HCT116 (cell line): ENCODE data around the gene IGFBP1. TPM values are rescaled to one million over a fixed set of nuclear protein-coding genes. Genes with fewer than 3 reads are reported as not detected.

Experiments
- ATAC-seq: fragments of 200-7000 bp; cut with Tn5 transposase; 2 replicates; pipeline ENCODE4 v1.9.1; 2020; ENCODE audit warnings: mild to moderate bottlenecking, moderate library complexity
- BruUV-seq: library from RNA; stranded (reverse); fragments of 400-500 nt; replicated peaks from 2 replicates; lab custom pipeline; 2021; lab: Mats Ljungman, UMichigan
- CTCF ChIA-PET: fragments of 300-600 bp; sonication (Branson Sonifier 250); formaldehyde crosslinking; loops from one replicate; lab custom pipeline; 2021; ENCODE audit warnings: antibody characterized with exemption; lab: Charles Lee
- POLR2A ChIA-PET: fragments of 300-600, 350-600 bp; sonication (Branson Sonifier 250); formaldehyde crosslinking; loops from one replicate; lab custom pipeline; 2021; ENCODE audit warnings: antibody characterized with exemption; lab: Charles Lee
- RAD21 ChIA-PET, 2 experiments: fragments of 300-600 bp; sonication (Branson Sonifier 250); formaldehyde crosslinking; loops; one replicate each; lab custom pipeline; 2023; ENCODE audit warnings: low total read pairs in 2 of 2; ENCODE audit not compliant: uncharacterized antibody in 2 of 2, unreplicated experiment in 2 of 2, low non-redundant PET in 1 of 2; lab: Charles Lee
- DNase-seq: peaks from one replicate; pipeline ENCODE4 v3.0.0-alpha.2; 2010; ENCODE audit warnings: low read depth, low spot score
- H2AFZ ChIP-seq: fragments of 200-600 bp; shearing (Covaris generic), sonication (generic); 2 replicates; pipeline ENCODE4 v1.6.1; 2017; ENCODE audit warnings: low read depth, mixed run types, mixed read lengths, antibody characterized with exemption, low read length; ENCODE audit not compliant: poor library complexity, severe bottlenecking
- H3K27ac ChIP-seq: 2 replicates; pipeline ENCODE4 v1.5.1; 2012; ENCODE audit warnings: low read depth, low read length
- H3K27me3 ChIP-seq: fragments of 200-600 bp; sonication (generic); 2 replicates; pipeline ENCODE4 v1.6.1; 2016; ENCODE audit warnings: mixed run types, low read length, mixed read lengths; ENCODE audit not compliant: insufficient read depth
- H3K36me3 ChIP-seq, 2 experiments: fragments of 200-500 bp in 1 of 2; fragments of 200-600 bp in 1 of 2; sonication (Bioruptor generic) in 1 of 2; sonication (generic) in 1 of 2; 2 replicates each; pipeline versions ENCODE4 v1.5.1 to v1.6.1; 2014 to 2016; ENCODE audit warnings: low read length in 2 of 2, inconsistent platforms in 1 of 2, mixed read lengths in 1 of 2, mixed run types in 1 of 2; ENCODE audit not compliant: insufficient read depth in 2 of 2, control insufficient read depth in 1 of 2
- H3K4me1 ChIP-seq, 2 experiments: fragments of 200-600 bp in 1 of 2; sonication (generic) in 1 of 2; 2 replicates each; pipeline versions ENCODE4 v1.5.1 to v1.6.1; 2012 to 2017; ENCODE audit warnings: low read length in 2 of 2, inconsistent platforms in 1 of 2, mild to moderate bottlenecking in 1 of 2, mixed read lengths in 1 of 2, mixed run types in 1 of 2, moderate library complexity in 1 of 2; ENCODE audit not compliant: insufficient read depth in 2 of 2, control insufficient read depth in 1 of 2
- H3K4me2 ChIP-seq: fragments of 200-600 bp; sonication (generic); 2 replicates; pipeline ENCODE4 v1.6.1; 2017; ENCODE audit warnings: mixed run types, low read length, mixed read lengths
- H3K4me3 ChIP-seq, 2 experiments: fragments of 200-600 bp in 1 of 2; sonication (generic) in 1 of 2; replicated peaks in 1 of 2; 2 replicates each; pipeline ENCODE4 v1.5.1; 2011 to 2016; ENCODE audit warnings: low read length in 2 of 2, control low read depth in 1 of 2, low read depth in 1 of 2, mild to moderate bottlenecking in 1 of 2, mixed read lengths in 1 of 2, mixed run types in 1 of 2
- H3K79me2 ChIP-seq: fragments of 200-600 bp; sonication (generic); 2 replicates; pipeline ENCODE4 v1.6.1; 2017; ENCODE audit warnings: mild to moderate bottlenecking, mixed run types, low read length, moderate library complexity, mixed read lengths; ENCODE audit not compliant: insufficient read depth
- H3K9ac ChIP-seq: fragments of 200-600 bp; sonication (generic); 2 replicates; pipeline ENCODE4 v1.6.1; 2016; ENCODE audit warnings: low read length, mixed read lengths
- H3K9me2 ChIP-seq: fragments of 200-600 bp; sonication (generic), shearing (Covaris generic); 2 replicates; pipeline ENCODE4 v1.6.1; 2017; ENCODE audit warnings: mixed run types, mild to moderate bottlenecking, moderate library complexity; ENCODE audit not compliant: insufficient read depth
- H3K9me3 ChIP-seq, 2 experiments: fragments of 200-500 bp in 1 of 2; fragments of 200-600 bp in 1 of 2; sonication (Bioruptor generic) in 1 of 2; sonication (generic) in 1 of 2; 2 replicates each; pipeline ENCODE4 v1.6.1; 2014 to 2017; ENCODE audit warnings: low read length in 2 of 2, mixed read lengths in 2 of 2, inconsistent platforms in 1 of 2, low read depth in 1 of 2, mild to moderate bottlenecking in 1 of 2, mixed run types in 1 of 2, moderate library complexity in 1 of 2; ENCODE audit not compliant: control insufficient read depth in 1 of 2, insufficient read depth in 1 of 2
- H4K20me1 ChIP-seq: fragments of 200-600 bp; sonication (generic), shearing (Covaris generic); 2 replicates; pipeline ENCODE4 v1.6.1; 2017; ENCODE audit warnings: mixed run types, mild to moderate bottlenecking, moderate library complexity; ENCODE audit not compliant: insufficient read depth
- CEBPB ChIP-seq: IDR thresholded peaks from 2 replicates; pipeline ENCODE4 v1.6.1; 2012; ENCODE audit warnings: low read depth
- ELF1 ChIP-seq: IDR thresholded peaks from 2 replicates; pipeline ENCODE4 v1.6.1; 2012; ENCODE audit warnings: low read depth, borderline replicate concordance
- EZH2 ChIP-seq: fragments of 200-600 bp; sonication (generic); IDR thresholded peaks from 2 replicates; pipeline ENCODE4 v1.6.1; 2017; ENCODE audit warnings: antibody characterized with exemption, mixed run types
- EZH2phosphoT487 ChIP-seq: fragments of 200-600 bp; IDR thresholded peaks from 2 replicates; pipeline ENCODE4 v1.6.1; 2018; ENCODE audit warnings: antibody characterized with exemption, borderline replicate concordance
- JUND ChIP-seq: IDR thresholded peaks from 2 replicates; pipeline ENCODE4 v1.6.1; 2012
- SIN3A ChIP-seq: IDR thresholded peaks from 2 replicates; pipeline ENCODE4 v1.6.1; 2012; ENCODE audit warnings: low read depth
- SP1 ChIP-seq: IDR thresholded peaks from 2 replicates; pipeline ENCODE4 v1.6.1; 2012; ENCODE audit warnings: low read depth
- TCF7L2 ChIP-seq: IDR thresholded peaks from 2 replicates; pipeline ENCODE4 v1.7.0; 2011; ENCODE audit warnings: borderline replicate concordance, inconsistent platforms; ENCODE audit not compliant: insufficient read depth, insufficient read length; ENCODE audit errors: extremely low read depth
- ZNF274 ChIP-seq: fragments of 200-500 bp; sonication (Bioruptor generic); IDR thresholded peaks from 2 replicates; pipeline ENCODE4 v1.6.1; 2014; ENCODE audit warnings: mild to moderate bottlenecking, low read depth, low read length, inconsistent platforms
- intact Hi-C: fragments of 100-400 bp; cut with micrococcal nuclease; formaldehyde crosslinking; loops from 2 replicates; pipeline ENCODE4 v1.10.0; 2022
- total RNA-seq: library from RNA; stranded (reverse); gene quantifications from one replicate; pipeline ENCODE4 v1.2.1, GENCODE V29; 2021; ENCODE audit not compliant: unreplicated experiment
- TF ChIP-seq, protein P1 (sequence below): IDR thresholded peaks from 2 replicates; pipeline ENCODE4 v1.6.1; 2012

The IGFBP1 gene
- total RNA-seq, 1 experiment from 2014 or later: 0.20 TPM

DNA sequence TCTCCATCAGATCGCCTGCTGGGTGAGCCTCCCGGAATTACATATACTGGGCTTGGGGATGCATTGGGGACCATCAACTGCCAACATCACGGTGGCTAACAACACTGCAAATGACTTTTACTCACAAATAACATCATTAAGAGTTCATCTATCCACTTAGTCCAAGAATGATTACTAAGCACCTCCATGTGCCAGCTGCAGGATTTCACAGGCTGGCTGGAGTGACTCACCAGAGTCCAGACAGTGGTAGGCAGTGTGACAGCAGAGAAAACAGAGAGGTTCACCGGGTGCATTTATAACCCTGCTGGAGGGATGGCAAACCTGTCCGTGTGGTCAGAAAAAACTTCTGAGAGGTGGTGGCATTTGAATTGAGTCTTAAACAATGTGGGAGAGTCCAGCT lies 36.0 kb downstream of the IGFBP1 start:
- H3K9me3 ChIP-seq: no peaks in the 10 kb centered on the region
- DNase-seq: no peak
- peaks cover 8% of the 10 kb centered on the region; the same call in 1 of the 2 replicates for H3K27me3 ChIP-seq
- no peaks in the 10 kb centered on the region for H4K20me1 ChIP-seq
- no peak overlapping the region for H3K9ac ChIP-seq
- H3K79me2 ChIP-seq: no peaks in the 10 kb centered on the region
- CTCF ChIA-PET: interaction anchor here (1.2 to 2.8 kb wide), 3 partner anchors 11 to 420 kb away, joined by 4 to 13 read pairs (median 4); no protein-coding TSS in a partner anchor
- BruUV-seq: no TSS peak
- no peak overlapping the region for H3K27ac ChIP-seq
- RAD21 ChIA-PET: no interaction called here
- TF ChIP-seq EZH2 (no peak), JUND (no peak), EZH2phosphoT487 (no peak)
- TF ChIP-seq, all 23 proteins: peak for 0
- Histone ChIP-seq H2AFZ (no peak overlapping the region), H3K9me2 (no peaks in the 10 kb centered on the region), H3K4me2 (no peak overlapping the region), H3K36me3 (no peaks in the 10 kb centered on the region), H3K4me1 (peaks cover 3 to 27% of the 10 kb centered on the region in 2 experiments; a peak in 2 of 4 replicates), H3K4me3 (no peak overlapping the region)
- no peak for ATAC-seq
- intact Hi-C loops: no loop called here
- POLR2A ChIA-PET: no interaction called here

DNA sequence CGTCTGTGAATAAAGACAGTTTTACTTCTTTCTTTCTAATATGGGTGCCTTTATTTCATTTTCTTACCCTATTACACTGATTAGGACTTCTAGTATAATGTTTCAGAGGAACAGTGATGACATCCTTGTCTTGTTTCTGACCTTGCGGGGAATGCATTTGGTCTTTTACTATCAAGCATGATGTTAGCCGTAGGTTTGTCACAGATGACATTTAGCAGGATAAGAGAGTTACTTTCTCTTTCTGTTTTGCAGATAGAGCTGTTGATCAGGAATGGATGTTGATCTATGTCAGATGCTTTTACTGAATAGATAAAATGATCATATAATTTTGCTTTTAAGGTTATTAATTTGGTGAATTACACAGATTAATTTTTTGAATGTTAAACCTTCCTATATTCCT lies 39.4 kb downstream of the IGFBP1 start:
- ChIA-PET RAD21 (no interaction called here), POLR2A (no interaction called here), CTCF (no interaction called here)
- Histone ChIP-seq H3K9me2 (no peaks in the 10 kb centered on the region), H4K20me1 (no peaks in the 10 kb centered on the region), H2AFZ (no peak overlapping the region), H3K4me1 (0 out of 4 replicates have a peak, but pooled peaks cover 0 to 6% of the 10 kb centered on the region in 2 experiments), H3K27me3 (no peaks in the 10 kb centered on the region), H3K36me3 (no peaks in the 10 kb centered on the region), H3K27ac (no peak overlapping the region), H3K4me2 (no peak overlapping the region), H3K79me2 (no peaks in the 10 kb centered on the region), H3K9me3 (no peaks in the 10 kb centered on the region), H3K4me3 (no peak overlapping the region), H3K9ac (no peak overlapping the region)
- no TSS peak for BruUV-seq
- intact Hi-C loops: no loop called here
- no peak for DNase-seq
- no peak for ATAC-seq
- TF ChIP-seq, protein P1, sequence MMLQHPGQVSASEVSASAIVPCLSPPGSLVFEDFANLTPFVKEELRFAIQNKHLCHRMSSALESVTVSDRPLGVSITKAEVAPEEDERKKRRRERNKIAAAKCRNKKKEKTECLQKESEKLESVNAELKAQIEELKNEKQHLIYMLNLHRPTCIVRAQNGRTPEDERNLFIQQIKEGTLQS: no peak
- TF ChIP-seq ZNF274: no peak
- no peak for TF ChIP-seq SP1
- TF ChIP-seq SIN3A: no peak
- TF ChIP-seq TCF7L2: no peak
- TF ChIP-seq CEBPB: no peak
- TF ChIP-seq ELF1: no peak
